ENCODE data around the gene CFAP300. TPM values are rescaled to one million over a fixed set of nuclear protein-coding genes. Genes with fewer than 3 reads are reported as not detected.

Gene CFAP300
- total and polyA plus RNA-seq, 2 of the 8 experiments (the other 6 are each of a cell fraction or from before 2014, with no cell fraction given), result 2.1 to 2.8 TPM

GRCh38 chr11:102061276-102061675 lies 14.0 kb downstream of the CFAP300 start (continued):
- TF ChIP-seq YY1 (IDR thresholded peaks at IDR 0.05; ENCODE audit: low read depth, low read length) (0 out of 2 replicates have a peak, but pooled peaks have one; percentile 17), GTF2F1 (IDR thresholded peaks at IDR 0.05; ENCODE audit: borderline replicate concordance, low read depth, low read length) (no peak), SIRT6 (IDR thresholded peaks at IDR 0.05; ENCODE audit: low read length) (no peak)

Data from H1 (cell line).